Endodermal cell (in vitro differentiated cells): Measurements from ENCODE around the gene EPSTI1. TPM values are rescaled to one million over a fixed set of nuclear protein-coding genes. Genes with fewer than 3 reads are reported as not detected.

Source experiments
- DNase-seq: peaks from one replicate; pipeline ENCODE4 v3.0.0-alpha.2; 2017
- H3K27ac ChIP-seq: 2 replicates; pipeline ENCODE4 v1.5.1; 2013; ENCODE audit warnings: mild to moderate bottlenecking, low read depth, low read length, moderate library complexity
- H3K27me3 ChIP-seq: 2 replicates; pipeline ENCODE4 v1.6.1; 2013; ENCODE audit warnings: mild to moderate bottlenecking, low read length, moderate library complexity; ENCODE audit not compliant: insufficient read depth, control insufficient read depth, poor library complexity, severe bottlenecking
- H3K36me3 ChIP-seq: 2 replicates; pipeline ENCODE4 v1.7.0; 2013; ENCODE audit warnings: mild to moderate bottlenecking, low read length, moderate library complexity; ENCODE audit not compliant: control insufficient read depth, insufficient read depth
- H3K4me1 ChIP-seq: one replicate; pipeline ENCODE4 v1.7.0; 2013; ENCODE audit warnings: low read length; ENCODE audit not compliant: control insufficient read depth, insufficient read depth
- H3K4me3 ChIP-seq: 2 replicates; pipeline ENCODE4 v1.5.1; 2013; ENCODE audit warnings: mild to moderate bottlenecking, low read length, moderate library complexity
- H3K9ac ChIP-seq: 2 replicates; pipeline ENCODE4 v1.6.1; 2013; ENCODE audit warnings: mild to moderate bottlenecking, low read length, moderate library complexity; ENCODE audit not compliant: poor library complexity, severe bottlenecking; ENCODE audit errors: extremely low read depth
- H3K9me3 ChIP-seq: 2 replicates; pipeline ENCODE4 v1.6.1; 2013; ENCODE audit warnings: mild to moderate bottlenecking, low read length, moderate library complexity; ENCODE audit not compliant: control insufficient read depth
- H3K27ac Mint-ChIP-seq: 2 replicates; pipeline ENCODE4 v1.8.0; 2020; ENCODE audit warnings: mixed read lengths
- H3K27me3 Mint-ChIP-seq: 2 replicates; pipeline ENCODE4 v1.8.0; 2021; ENCODE audit warnings: mild to moderate bottlenecking, mixed read lengths; ENCODE audit not compliant: insufficient read depth
- H3K36me3 Mint-ChIP-seq: 2 replicates; pipeline ENCODE4 v1.8.0; 2020; ENCODE audit warnings: low read depth, mixed read lengths
- H3K4me1 Mint-ChIP-seq: 2 replicates; pipeline ENCODE4 v1.8.0; 2020; ENCODE audit warnings: mixed read lengths
- H3K4me3 Mint-ChIP-seq: 2 replicates; pipeline ENCODE4 v1.8.0; 2020; ENCODE audit warnings: mild to moderate bottlenecking, moderate library complexity, mixed read lengths
- H3K9me3 Mint-ChIP-seq: 2 replicates; pipeline ENCODE4 v1.8.0; 2020; ENCODE audit warnings: mild to moderate bottlenecking, mixed read lengths
- WGBS, 2 experiments: methylation state at CpG; one replicate each; pipeline versions ENCODE4 v1.1.5 to v1.1.7; 2013; ENCODE audit warnings: missing lambda C conversion rate in 2 of 2, mixed read lengths in 1 of 2; ENCODE audit not compliant: insufficient coverage in 1 of 2, insufficient read length in 1 of 2; 5-methylcytosine and 5-hydroxymethylcytosine counted together
- total RNA-seq, 2 donors: library from RNA; stranded (reverse); fragmentation: NEBNext Ultra II Directional in 1 of 2; extraction: Animal tissue kit (Norgen Biotek cat#: 25700) in 1 of 2; gene quantifications; 2 replicates in 1 of 2; 3 replicates in 1 of 2; pipeline ENCODE4 v1.2.1, GENCODE V29; 2021
- TF ChIP-seq, protein P1 (sequence below): fragments of 200-600 bp; sonication (generic); conservative IDR thresholded peaks from 2 replicates; pipeline ENCODE4 v1.5.0; 2021; ENCODE audit warnings: antibody characterized with exemption, mild to moderate bottlenecking

EPSTI1 gene
- total RNA-seq, 2 donors from 2014 or later, result 33.8 to 101 TPM

DNA sequence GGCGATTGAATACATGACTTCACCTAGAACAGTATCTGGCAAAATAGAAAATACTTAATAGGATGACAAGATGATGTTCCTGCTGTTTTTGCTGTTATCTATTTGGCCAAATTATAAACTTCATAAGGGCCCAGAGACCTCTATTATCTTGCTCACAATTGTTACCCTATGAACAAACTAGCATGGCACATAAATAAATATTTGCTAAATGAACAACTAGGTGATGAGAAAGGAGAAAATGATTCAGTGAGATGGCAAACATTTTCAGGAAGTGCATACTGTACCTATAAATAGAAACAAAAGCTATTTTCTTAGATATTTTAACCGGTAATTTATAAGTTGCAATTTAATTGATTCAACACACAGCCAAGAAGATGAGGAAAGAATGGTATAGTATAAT is 132.3 kb downstream of the EPSTI1 start:
- H3K27ac Mint-ChIP-seq, result no peak overlapping the region
- peaks cover 20% of the 10 kb centered on the region for H3K4me1 Mint-ChIP-seq
- H3K27ac ChIP-seq, result no peak overlapping the region
- H3K36me3 Mint-ChIP-seq, result peaks cover 44% of the 10 kb centered on the region
- no peak overlapping the region for H3K4me3 Mint-ChIP-seq
- no peaks in the 10 kb centered on the region for H3K4me1 ChIP-seq
- DNase-seq, result no peak
- H3K36me3 ChIP-seq, result no peaks in the 10 kb centered on the region
- TF ChIP-seq, protein P1, sequence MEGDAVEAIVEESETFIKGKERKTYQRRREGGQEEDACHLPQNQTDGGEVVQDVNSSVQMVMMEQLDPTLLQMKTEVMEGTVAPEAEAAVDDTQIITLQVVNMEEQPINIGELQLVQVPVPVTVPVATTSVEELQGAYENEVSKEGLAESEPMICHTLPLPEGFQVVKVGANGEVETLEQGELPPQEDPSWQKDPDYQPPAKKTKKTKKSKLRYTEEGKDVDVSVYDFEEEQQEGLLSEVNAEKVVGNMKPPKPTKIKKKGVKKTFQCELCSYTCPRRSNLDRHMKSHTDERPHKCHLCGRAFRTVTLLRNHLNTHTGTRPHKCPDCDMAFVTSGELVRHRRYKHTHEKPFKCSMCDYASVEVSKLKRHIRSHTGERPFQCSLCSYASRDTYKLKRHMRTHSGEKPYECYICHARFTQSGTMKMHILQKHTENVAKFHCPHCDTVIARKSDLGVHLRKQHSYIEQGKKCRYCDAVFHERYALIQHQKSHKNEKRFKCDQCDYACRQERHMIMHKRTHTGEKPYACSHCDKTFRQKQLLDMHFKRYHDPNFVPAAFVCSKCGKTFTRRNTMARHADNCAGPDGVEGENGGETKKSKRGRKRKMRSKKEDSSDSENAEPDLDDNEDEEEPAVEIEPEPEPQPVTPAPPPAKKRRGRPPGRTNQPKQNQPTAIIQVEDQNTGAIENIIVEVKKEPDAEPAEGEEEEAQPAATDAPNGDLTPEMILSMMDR, result no peak
- no peaks in the 10 kb centered on the region for H3K9me3 ChIP-seq
- H3K27me3 ChIP-seq, result no peaks in the 10 kb centered on the region
- H3K9ac ChIP-seq, result no peak overlapping the region
- WGBS, 2 experiments, result 100% methylated on average over 1 of the region's 2 CpGs; no CpG with 5 or more reads in 1 of the 2 experiments
- peaks cover 10% of the 10 kb centered on the region for H3K9me3 Mint-ChIP-seq
- H3K4me3 ChIP-seq, result no peak overlapping the region
- no peaks in the 10 kb centered on the region for H3K27me3 Mint-ChIP-seq

DNA sequence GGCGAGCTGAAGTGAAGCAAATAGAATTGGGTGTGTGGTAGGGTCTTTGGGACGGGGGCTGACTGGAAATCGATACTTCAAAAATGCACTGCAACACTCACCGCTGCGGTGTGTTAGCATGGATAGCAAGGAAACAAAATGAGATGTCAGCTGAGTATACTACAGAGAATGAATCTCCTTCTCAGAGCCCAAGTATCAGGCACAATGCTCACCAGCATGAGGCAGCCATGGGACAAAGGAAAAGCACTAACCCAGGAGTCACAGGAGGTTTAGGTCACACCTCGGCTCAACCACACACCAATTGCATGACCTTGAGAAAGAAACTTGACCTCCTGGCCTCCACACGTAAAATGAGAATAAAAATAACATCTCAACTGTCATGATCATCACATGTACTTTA is 136.6 kb downstream of the EPSTI1 start:
- no peaks in the 10 kb centered on the region for H3K9me3 ChIP-seq
- no peaks in the 10 kb centered on the region for H3K36me3 ChIP-seq
- no peaks in the 10 kb centered on the region for H3K27me3 ChIP-seq
- H3K4me3 Mint-ChIP-seq, result no peak overlapping the region
- H3K9ac ChIP-seq, result no peak overlapping the region
- no peaks in the 10 kb centered on the region for H3K4me1 ChIP-seq
- no peak overlapping the region for H3K27ac Mint-ChIP-seq
- no peak overlapping the region for H3K4me3 ChIP-seq
- TF ChIP-seq, protein P1, result no peak
- no peak overlapping the region for H3K27ac ChIP-seq
- WGBS, 2 experiments, result 86 to 89% methylated on average over 6 to 7 of the region's 7 CpGs
- peaks cover 7% of the 10 kb centered on the region for H3K9me3 Mint-ChIP-seq
- no peak for DNase-seq
- peaks cover 9% of the 10 kb centered on the region for H3K4me1 Mint-ChIP-seq
- peaks cover 21% of the 10 kb centered on the region for H3K36me3 Mint-ChIP-seq
- no peaks in the 10 kb centered on the region for H3K27me3 Mint-ChIP-seq

DNA sequence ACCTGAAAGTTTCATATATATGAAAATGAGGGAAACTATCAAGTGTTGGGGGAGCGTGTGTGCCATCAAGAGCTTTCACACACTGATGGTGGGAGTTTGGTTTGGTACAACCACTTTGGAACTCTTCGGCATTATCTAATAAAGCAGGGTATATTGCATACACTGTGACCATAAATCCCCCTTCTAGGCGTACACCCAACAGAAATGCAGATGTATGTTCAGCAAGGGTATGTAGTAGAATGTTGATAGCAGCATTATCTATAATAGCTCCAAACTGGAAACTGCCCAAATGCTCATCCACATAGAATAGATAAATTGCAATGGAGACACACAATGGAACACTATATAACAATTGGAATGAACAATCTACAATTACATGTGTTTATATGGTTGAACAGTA is 139.9 kb downstream of the EPSTI1 start:
- H3K4me1 ChIP-seq, result no peaks in the 10 kb centered on the region
- no peak overlapping the region for H3K4me3 ChIP-seq
- Mint-ChIP-seq H3K27me3 (no peaks in the 10 kb centered on the region), H3K27ac (no peak overlapping the region), H3K9me3 (no peaks in the 10 kb centered on the region), H3K4me3 (no peak overlapping the region), H3K36me3 (peaks cover 12% of the 10 kb centered on the region), H3K4me1 (peaks cover 9% of the 10 kb centered on the region)
- peaks cover 2% of the 10 kb centered on the region for H3K9me3 ChIP-seq
- DNase-seq, result no peak
- WGBS, 2 experiments, result 96% methylated on average over 3 of the region's 3 CpGs; no CpG with 5 or more reads in 1 of the 2 experiments
- H3K9ac ChIP-seq, result no peak overlapping the region
- no peak overlapping the region for H3K27ac ChIP-seq
- TF ChIP-seq, protein P1, result no peak
- no peaks in the 10 kb centered on the region for H3K36me3 ChIP-seq
- no peaks in the 10 kb centered on the region for H3K27me3 ChIP-seq
